Measurements from ENCODE around the gene NTSR1.

DNA sequence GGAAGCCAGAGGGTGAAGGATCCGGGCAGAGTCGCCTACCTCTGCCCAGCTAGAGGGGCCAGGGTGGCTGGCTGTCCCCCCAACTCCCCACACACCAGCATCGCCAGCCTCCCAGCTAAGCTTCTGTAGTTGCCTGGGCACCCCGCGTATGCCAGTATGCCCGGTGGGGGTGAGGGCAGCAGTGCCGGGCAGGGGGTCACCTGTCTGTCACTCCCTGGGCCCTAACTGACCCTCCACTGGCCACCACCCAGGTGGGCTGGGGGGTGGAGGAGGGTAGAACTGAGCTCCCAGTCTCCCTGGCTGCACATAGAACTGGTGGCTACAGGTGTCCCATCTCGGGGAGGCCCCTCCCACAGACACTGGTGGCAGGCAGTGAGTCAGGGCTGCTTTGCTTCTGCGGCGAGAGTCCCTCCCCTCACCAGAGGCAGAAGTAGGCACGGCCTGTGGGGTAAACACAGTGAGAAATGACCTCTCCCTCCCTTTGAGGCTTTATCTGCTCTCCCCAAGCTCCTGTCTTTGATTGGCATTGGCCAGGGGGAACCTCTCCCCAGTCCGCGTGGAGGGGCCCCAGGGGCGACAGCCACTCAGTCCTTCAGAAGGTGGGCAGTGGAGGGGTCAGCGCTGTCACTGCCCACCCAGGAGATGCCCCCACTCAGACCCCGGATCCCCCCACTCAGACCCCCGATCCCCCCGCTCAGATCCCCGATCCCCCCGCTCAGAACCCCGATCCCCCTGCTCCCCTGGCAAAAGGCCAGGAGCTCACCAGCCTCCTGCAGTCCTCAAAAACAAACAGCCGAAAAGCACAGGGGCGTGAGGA lies 2.5 kb downstream of the NTSR1 start:
- TF ChIP-seq YY1 (IDR thresholded peaks at IDR 0.05; ENCODE audit: insufficient read depth, insufficient read length) (no peak), ZNF274 (IDR thresholded peaks at IDR 0.05; ENCODE audit: low read depth, low read length) (no peak), SUZ12 (IDR thresholded peaks at IDR 0.05; ENCODE audit: extremely low read depth, insufficient read depth, insufficient read length) (no peak)

Measured in NT2/D1 (cell line).